DMS153 (cell line): Measurements from ENCODE around the gene SERBP1.
"Not testable (repeated sequence)": the region's sequence is repeated elsewhere in the genome, so short reads cannot be mapped to it uniquely, and the experiment has no call there.

Experiments used
- DNase-seq: peaks from one replicate; lab custom pipeline; 2025; lab: John Stamatoyannopoulos, UW

Gene SERBP1

DNA sequence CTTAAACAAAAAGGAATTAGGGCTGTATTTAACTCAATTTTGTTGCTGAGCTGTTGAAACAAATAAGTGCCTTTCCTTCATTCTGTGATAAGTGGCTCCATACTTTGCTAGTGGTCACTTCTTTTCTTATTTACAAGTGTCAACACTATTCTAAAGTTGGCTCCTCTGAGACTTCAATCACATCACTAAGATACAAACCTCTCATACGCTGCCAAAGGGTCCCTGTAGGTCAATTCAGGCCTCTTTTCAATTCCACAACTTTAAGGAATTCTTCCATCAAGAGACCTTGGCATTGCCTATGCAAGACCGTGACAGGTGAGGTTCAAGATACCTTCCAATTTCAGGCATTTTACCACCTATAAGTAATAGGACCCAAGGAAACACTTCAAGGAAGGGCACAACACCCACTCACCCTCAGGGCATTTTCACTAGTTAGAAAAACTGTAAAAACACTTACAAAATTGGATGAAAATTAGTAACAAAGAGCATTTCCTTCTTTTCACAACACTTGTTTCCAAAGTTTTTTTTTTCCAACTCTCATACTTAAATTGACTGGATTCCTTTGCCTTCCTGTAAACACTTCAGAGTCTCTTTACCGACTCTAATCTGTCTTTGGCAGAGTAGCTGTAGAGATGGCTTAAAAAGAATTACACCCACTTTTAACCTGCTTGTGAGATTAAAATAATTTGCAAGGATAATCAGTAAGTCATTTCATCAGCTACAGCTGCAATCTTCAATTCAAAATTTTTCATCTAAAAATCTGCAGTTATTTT lies 24.5 kb downstream of the SERBP1 start:
- no peak for DNase-seq

DNA sequence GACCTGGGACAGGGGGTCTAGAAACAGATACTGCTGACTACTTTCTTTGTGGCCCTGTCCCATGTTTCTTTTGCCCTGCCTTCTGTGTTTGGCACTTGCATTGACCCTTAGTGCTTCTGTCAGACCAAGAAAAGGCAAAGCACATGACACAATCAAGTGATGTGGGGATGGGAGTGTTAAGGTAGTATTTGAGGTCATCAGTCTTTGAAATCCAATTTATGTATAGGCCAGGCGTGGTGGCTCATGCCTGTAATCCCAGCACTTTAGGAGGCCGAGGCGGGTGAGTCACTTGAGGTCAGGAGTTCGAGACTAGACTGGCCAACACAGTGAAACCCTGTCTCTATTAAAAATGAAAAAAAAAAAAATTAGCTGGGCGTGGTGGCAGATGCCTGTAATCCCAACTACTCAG lies 26.0 kb downstream of the SERBP1 start:
- DNase-seq = no peak

DNA sequence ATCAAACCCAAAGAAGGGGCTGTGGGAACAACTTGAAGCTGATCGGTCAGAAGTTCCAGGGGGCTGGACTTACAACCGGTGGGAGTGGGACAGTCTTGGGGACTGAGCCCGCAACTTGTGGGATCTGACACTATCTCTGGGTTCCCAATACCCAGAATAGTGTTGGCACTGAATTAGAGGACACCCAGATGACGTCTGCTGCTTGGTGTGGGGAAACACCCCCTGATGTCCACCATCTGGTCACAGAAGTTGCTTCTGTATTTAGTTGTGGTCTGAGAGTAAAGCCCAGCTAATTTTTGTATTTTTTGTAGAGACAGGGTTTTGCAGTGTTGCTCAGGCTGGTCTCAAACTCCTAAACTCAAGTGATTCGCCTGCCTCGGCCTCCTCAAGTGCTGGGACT lies 28.8 kb downstream of the SERBP1 start:
- no peak for DNase-seq

DNA sequence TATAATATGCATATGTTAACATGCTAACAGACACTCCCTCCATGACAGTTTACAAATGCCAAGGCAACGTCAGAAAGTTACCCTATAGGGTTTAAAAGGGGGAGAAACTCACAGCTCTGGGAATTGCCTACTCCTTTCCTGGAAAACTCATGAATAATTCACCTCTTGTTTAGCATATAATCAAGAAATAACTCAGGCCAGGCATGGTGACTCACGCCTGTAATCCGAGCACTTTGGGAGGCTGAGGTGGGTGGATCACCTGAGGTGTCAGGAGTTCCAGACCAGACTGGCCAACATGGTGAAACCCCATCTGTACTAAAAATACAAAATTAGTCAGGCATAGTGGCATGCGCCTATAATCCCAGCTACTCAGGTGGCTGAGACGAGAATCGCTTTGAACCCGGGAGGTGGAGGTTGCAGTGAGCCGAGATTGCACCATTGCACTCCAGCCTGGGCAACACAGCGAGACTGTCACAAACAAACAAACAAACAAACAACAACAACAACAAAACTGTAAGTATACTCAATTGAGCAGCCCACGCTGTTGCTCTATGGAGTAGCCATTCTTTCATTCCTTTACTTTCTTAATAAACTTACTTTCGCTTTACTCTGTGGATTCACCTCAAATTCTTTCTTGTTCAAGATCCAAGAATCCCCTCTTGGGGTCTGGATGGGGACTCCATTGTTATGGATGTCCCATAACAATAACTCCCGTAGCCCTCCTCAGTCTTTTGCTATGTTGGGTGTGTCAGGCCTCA lies 30.0 kb downstream of the SERBP1 start:
- DNase-seq = not testable (repeated sequence)

DNA sequence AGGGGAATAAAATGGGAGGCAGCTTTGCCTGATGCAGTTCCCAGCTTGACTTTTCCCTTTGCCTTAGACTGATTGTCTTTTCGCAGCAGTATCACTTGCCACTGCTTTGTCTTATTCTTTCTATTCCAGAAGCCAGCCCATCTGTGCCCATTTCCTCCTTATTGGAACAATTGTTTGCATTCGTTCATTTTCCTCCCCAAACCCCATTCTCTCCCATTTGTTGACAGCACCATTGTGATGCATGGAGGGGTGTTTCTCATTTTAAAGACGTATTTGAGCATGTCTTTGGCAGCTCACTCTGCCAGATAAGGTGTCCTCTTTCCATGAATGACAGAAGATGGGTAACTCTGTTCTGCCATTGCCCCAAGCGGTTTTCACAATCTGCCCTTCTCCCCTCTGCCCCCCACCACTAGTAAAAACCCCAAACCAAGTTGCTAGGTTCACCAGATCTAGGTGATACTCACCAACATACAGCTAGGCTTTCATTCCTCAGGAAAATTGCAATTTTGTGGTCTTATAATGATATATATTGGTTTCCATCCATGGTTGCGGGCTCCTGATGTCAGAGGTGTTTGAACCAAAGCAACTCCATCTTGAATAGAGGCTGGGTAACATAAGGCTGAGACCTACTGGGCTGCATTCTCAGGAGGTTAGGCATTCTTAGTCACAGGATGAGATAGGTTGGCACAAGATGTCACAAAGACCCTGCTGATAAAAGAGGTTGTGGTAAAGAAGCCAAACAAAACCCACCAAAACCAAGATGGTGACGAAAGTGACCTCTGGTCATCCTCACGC lies 30.8 kb downstream of the SERBP1 start:
- DNase-seq = no peak

DNA sequence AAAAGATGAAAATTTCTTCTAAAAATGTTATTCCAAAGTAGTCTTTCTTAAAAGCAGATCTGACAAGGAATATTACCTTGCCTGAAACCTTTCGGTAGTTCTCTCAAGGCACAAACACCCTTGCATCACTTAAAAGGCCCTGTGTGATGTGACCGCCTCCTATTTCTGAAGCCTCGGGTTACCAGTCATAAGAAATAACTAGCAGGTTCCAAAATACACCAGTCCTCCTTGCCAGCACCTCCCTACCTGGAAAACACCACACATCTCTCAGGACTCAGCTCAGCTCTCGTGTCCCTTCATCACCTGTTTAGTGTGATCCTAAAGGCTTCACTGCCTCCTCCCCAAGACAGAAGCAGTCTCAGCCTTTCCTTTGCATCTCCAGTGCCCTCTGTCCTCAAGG lies 35.7 kb downstream of the SERBP1 start:
- DNase-seq = no peak

DNA sequence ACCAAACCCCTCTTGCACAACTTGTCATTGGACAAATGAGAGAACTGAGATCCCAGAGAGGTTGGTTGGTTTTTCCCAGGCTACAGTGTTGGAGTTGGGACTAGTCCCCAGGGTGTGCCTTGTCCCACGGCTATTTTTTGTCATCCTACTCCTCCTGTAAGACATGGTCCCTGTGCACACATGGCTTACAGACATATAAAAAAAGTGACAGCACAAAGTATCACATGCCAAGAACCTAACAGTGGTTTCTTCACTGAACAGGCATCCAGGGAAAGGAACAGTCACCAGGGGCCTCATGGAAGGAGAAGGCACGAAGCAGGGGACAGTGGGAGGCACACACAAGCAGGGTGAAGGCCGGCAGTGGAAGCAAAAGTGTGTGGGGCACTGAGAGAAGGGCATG lies 36.5 kb downstream of the SERBP1 start:
- no peak for DNase-seq

DNA sequence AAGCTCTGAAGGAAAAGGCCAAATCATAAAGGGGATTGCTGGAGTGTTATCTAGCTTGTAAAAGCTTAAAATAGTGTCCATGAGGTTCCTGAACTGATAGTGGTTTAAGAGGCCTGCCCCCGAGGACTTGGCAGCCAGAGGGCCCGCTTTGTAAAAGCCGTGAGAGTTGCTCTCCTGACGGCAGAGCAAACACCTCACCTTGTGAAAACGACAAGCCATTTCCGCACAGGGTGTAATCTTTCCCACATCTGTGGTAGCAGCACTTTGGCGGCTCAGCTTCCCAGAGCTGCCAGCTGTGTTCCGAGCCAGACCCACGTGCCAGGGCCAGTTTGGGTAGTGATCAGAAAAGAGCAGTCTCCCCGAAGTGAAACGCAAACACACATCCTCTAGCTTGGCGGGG lies 37.0 kb downstream of the SERBP1 start:
- no peak for DNase-seq

DNA sequence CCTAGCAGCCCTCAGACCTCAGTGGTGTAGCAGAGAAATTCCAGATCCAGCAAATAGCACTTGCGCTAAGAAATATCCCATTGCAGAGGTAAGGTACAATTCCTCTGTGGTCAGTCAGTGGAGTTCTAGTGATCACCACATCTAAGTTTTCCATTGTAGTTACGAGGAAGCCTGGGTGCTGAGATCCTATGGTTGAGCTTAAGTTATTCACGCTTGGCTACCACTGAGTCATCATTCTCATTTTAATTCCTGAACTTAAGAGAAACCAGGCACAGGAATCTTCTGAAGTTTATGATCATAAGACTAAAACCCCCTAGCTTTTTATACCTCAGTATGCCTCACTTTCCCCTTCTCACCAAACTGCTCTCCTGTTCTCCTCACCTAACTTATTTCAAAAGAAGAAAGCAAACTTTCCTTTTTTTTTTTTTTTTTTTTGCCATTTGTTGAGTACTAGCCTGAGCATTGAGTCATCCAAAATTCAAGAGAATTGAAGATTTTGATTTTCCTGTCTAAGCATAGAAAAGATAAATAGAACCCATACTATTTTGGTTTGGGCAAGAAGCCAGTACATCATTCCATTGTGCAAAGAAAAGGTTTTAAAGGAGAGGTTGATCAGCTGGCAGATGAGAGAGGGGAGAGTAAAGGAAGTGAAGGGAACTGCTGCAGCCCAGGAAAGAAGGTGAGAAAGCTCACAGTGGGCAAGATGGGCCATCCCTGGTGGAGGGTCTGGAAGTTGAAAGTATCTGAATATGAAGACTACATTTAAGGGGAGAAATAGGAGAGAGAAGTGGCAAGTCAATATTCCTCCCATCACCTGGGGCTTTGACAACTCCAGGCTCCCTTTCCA lies 39.9 kb downstream of the SERBP1 start:
- no peak for DNase-seq

DNA sequence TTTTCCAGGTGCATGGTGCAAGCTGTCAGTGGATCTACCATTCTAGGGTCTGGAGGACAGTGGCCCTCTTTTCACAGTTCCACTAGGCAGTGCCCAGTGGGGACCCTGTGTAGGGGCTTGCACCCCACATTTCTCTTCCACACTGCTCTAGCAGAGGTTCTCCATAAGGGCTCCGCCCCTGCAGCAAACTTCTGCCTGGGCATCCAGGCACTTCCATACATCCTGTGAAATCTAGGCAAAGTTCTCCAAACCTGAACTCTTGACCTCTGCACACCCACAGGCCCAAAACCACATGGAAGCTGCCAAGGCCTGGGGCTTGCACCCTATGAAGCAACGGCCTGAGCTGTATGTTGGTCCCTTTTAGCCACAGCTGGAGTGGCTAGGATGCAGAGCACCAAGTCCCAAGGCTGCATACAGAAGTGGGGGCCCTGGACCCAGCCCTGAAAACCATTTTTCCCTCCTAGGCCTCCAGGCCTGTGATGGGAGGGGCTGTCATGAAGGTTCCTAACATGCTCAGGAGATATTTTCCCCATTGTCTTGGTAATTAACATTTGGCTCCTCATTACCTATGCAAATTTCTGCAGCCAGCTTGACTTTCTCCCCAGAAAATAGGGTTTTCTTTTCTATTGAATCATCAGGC lies 46.1 kb downstream of the SERBP1 start:
- DNase-seq = no peak

DNA sequence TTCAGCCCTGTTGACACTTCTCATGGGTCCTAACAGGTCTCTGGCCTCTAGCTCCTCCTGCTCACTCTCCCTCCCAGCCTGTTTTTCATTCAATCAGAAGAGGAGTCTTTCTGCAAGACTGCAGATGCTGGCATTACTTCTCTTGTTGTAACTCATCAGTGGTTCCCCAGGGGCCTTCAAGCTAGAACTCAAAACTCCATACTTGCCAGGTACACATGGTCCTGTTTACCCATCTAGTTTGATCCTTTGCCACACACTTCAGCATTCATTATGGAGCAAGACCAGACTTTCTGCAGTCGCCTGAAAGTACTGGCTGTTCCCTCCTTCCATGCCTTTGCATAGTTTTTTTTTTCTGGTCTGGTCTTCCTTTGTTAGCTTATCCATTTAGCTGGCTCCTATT lies 47.9 kb downstream of the SERBP1 start:
- DNase-seq = no peak

DNA sequence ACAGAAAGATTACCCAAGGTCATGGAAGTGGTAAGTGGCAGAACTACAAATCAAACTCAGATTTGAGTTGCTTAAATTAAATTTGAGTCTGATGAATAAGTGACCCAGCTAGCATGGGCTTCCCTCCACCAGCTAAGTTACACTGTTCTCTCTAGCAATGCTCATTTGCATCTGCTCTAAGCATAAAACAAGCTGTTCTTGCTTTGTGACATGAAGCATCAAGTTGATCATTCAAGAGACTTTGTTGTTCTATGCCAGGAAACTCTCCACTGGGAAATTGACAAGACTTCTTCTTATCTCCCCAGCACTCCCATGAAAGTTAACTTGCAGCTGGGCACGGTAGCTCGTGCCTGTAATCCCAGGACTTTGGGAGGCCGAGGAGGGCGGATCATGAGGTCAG lies 49.0 kb downstream of the SERBP1 start:
- DNase-seq = no peak

DNA sequence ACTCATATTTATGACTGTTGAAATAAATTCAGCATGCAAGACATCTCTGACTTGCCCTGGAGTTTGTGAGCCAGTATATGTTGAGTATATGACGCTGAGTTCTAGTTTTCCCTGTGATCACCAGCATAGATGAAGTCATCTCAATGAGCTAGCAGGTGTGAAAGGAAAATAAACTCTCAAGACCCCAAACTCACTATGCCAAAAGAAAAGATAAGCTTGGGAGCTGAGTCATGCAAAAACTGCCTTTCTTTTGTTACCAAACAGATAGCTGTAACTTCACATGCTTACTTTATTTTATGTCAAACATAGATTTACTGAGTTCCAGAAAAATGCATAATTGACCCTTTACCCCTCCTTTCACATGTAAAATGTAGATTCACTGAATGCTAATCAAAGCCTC lies 52.9 kb downstream of the SERBP1 start:
- DNase-seq = no peak

DNA sequence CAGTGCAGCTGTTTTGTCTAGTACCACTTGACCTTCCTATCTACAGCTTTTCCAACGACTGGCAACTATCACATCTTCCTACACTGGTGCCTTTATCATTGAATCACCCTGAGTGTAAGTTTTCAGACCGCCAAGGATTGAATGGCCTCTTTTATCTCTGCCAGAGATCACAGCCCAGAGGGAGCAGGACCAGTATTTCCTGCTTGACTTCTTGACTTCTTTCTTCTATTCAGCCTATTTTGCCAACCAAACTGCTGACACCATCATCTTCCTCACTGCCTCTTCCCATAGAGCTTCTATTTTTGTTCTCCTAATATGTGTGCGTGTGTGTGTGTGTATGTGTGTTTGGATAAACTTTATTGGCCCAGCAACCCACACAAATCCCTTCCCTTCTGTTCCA lies 53.8 kb downstream of the SERBP1 start:
- DNase-seq = peak; percentile 54

DNA sequence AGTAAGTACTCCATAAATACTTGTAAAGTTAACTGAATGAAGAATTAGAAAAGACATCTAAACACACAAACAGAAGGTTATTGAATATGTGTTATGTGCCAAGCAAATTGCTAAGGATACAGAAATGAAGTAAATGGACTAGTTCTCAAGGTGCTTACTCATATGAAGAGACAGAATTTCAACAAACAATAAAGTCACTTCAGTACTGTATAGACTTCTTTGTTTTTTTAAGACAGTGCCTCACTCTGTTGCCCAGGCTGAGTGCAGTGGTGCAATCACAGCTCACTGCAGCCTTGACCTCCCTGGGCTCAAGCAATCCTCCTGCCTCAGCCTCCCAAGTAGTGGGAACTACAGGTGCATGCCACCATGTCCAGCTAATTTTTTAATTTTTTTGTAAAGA lies 57.3 kb downstream of the SERBP1 start:
- no peak for DNase-seq

DNA sequence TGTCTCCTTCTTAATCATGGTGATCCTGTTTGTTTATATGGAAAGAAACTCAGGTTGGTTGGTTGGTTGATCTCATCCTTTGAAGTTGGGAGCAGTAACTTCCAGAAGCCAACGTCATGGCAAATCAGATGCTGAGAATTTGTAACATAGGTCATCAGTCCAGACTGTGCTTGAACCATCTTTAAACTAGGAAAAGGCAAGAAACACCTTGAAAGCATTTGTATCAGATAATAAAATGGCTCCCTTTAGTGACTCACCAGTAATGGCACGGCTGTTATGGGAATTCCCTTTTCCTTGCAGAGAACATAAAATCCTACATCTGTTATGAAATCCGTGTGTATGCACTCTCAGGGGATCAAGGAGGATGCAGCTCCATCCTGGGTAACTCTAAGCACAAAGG lies 58.1 kb downstream of the SERBP1 start:
- DNase-seq = no peak

DNA sequence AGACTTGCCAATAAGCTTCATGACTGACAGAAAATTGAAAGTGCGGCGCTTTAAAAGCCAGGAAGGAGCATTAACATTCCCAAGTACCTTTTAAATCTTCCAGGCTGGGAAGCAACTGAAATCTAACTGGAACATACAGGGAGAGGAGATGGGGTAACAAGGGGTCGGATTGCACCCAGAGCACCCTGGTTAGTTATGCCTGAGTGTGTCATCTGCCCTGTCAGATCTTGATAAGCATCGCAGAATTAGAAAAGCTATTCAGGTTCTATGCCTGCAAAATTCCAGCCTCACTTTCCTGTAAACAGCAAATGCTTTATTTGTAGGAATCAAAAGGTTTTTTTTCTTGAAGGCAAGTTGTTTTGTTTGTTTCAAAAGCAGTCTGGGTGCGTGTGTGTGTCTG lies 58.5 kb downstream of the SERBP1 start:
- DNase-seq = no peak

DNA sequence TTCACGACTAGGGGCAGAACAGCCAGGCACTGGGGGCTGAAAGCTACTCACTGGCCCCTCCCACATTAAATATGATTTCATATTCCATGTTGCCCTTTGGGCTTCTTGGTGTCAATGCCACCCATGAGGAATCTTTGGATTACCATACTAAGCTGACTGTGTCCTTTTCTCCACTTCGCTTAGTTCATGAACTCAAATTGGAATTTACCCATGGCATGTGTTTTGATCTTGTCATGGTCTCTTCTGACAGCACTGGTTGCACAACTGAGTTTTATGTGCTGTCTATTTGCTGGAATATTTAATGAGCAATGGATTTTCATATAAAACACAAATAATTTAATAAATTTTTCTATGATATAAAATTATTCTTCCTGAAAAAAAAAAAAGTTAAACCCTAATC lies 59.2 kb downstream of the SERBP1 start:
- DNase-seq = no peak

DNA sequence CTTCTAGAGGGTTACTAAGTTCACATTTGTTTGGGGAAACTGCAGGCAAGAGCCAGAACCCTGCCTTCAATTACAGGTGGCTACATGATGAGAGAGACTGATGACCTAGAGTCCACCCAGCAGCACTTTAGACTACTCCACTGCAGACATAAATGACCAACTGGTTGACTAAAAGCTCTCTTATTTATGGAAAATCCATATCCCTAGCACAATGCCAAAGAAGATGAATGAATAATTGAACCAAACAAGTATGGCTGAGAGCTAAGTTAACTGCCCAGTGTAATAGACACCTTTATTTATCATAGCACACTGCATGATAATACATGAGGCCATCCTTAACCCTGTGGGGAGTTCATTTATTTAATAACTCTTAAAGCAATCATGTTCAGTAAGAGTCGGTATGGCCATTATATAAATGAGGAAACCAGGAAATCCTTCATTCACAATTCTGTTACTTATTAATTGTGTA lies 62.1 kb downstream of the SERBP1 start:
- no peak for DNase-seq

DNA sequence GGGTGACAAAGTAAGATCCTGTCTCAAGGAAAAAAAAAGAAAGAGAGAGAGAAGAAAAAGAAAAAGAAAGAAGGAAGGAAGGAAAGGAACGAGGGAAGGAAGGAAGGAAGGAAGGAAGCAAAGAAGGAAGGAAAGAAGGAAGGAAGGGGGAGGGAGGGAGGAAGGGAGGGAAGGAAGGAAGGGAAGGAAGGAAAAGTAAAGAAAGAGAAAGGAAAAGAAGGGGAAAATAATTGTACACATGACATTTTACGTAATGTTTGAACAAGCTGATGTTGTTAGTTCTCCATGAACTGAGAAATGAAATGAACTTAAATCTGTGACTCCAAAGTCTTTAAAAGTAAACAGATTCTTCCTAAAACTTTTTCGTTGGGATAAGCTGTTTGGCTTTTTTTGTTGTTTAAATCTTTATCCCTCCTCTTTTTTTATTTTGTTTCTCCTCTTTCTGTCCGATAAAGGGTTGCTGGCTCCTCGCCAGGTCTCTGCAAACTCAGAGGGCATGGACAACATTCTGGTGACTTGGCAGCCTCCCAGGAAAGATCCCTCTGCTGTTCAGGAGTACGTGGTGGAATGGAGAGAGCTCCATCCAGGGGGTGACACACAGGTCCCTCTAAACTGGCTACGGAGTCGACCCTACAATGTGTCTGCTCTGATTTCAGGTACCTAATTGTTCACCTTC lies 62.7 kb downstream of the SERBP1 start:
- peak; percentile 39 for DNase-seq

DNA sequence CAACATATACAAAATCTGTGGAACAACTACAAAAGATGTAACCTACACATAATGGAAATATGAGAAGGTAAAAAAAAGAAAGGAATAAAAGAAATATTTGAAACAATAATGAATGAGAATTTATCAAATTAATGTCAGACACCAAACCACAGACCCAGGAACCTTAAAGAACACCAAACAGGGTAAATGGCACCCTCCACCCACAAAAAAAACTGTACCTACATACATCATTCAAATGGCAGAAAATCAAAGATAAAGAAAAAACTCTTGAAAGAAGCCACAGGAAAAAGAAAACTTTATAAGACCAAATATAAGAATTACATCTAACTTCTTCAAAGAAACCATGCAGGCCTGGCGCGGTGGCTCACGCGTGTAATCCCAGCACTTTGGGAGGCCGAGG lies 68.6 kb downstream of the SERBP1 start:
- DNase-seq = no peak
